HG03575 (cell line): Measurements from ENCODE around the gene DEFB124.
"Not testable (repeated sequence)": the region's sequence is repeated elsewhere in the genome, so short reads cannot be mapped to it uniquely, and the experiment has no call there.

ENCODE experiments used
- ATAC-seq: cut with Tn5 transposase; IDR thresholded peaks from one replicate; pipeline ENCODE4 v1.9.1; 2021; ENCODE audit not compliant: unreplicated experiment, insufficient number of reproducible peaks, low FRiP score; ENCODE audit errors: extremely low read depth

The DEFB124 gene

DNA sequence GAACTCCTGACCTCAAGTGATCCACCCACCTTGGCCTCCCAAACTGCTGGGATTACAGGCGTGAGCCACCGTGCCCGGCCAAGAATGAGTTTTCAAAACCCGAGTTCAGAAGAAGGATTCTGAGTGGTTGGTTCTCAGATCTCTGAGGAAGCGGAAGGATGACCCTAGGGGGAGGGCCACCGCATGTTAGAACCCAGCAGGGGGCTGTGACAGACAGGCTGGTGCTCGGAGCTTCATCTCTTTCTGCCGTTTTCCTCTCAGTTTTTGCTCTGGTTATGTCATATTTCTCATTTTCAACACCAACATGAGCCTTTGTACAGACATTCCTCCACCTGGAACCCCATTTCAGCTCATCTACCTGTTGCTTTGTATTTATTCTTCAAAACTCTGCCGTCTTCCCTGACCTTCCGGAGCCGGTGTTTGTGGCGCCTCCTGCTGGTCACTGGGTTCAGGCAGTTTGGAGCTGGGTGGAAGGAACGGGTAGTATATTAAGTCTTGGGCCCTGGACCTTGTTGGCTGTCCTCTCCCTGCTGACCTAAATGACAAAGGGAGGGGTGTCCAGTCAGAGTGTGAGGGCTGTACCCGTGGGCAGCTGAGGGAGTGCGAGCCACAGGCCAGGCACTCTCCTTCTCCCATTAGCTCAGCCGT is 34.8 kb downstream of the DEFB124 start, which contains the start of gene DEFB123:
TSS of gene DEFB123 (plus strand) at position 621 of the 648 bp plus-strand sequence. CDS start 67 bp downstream, outside the sequence.
- ATAC-seq, result no peak

- no peak for ATAC-seq
Observed at GRCh38 chr20:31430568-31431115, 44.3 kb downstream of the DEFB124 start.

- not testable (repeated sequence) for ATAC-seq
Observed at GRCh38 chr20:31427576-31427975, 47.4 kb downstream of the DEFB124 start.

DNA sequence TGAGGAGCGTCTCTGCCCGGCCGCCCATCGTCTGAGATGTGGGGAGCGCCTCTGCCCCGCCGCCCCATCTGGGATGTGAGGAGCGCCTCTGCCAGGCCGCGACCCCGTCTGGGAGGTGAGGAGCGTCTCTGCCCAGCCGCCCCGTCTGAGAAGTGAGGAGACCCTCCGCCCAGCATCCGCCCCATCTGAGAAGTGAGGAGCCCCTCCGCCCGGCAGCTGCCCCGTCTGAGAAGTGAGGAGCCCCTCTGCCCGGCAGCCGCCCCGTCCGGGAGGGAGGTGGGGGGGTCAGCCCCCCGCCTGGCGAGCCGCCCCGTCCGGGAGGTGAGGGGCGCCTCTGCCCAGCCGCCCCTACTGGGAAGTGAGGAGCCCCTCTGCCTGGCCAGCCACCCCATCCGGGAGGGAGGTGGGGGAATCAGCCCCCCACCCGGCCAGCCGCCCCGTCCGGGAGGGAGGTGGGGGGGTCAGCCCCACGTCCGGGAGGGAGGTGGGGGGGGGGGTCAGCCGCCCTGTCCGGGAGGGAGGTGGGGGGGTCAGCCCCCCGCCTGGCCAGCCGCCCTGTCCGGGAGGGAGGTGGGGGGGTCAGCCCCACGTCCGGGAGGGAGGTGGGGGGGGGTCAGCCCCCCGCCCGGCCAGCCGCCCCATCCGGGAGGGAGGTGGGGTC is 47.9 kb downstream of the DEFB124 start:
- ATAC-seq, result not testable (repeated sequence)

DNA sequence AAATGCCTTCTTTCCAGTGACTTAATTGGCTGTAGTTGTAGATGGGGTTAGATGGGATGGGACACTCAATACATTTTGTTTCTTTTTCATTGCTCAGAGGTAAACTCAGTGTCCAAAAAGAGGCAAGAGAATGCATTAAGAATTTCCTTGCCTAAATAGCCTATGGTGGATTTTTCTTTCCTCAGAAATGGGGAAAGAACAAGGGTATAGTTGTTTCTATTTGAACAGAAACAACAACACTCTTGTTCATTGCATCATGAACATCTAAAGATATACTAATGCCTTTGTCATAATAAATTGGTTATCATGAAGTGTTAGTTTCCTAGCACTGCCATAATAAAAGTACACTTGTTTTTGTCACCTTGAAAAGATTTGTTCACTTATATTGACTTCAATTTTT is 49.1 kb downstream of the DEFB124 start:
- no peak for ATAC-seq

DNA sequence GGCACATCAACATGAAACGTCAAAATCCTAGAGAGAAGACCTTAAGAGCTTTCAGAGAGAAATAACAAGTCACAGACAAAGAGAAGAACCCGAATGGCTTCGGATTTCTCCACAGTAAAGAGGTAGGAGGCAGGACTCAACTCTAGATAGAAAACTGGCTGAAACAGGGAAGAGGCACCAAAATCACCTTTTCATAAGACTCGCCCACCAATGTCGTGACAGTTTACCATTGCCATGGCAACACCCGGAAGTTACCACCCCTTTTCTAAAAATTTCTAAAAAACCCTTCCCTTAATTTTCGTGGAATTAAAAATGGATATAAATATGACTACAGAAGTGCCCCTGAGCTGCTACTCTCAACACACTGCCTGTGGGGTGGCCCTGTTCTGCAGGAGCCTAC is 56.6 kb downstream of the DEFB124 start:
- no peak for ATAC-seq

GRCh38 chr20:31415653-31416052 is 59.3 kb downstream of the DEFB124 start:
- ATAC-seq, result no peak
